Gastroesophageal sphincter (tissue), 4 donors: ENCODE results near the gene PPL. TPM values are rescaled to one million over a fixed set of nuclear protein-coding genes. Genes with fewer than 3 reads are reported as not detected.

ENCODE experiments used
- ATAC-seq: fragments of 150-250 bp; one replicate; pipeline ENCODE4 v1.9.1; 2016; ENCODE audit warnings: mild to moderate bottlenecking, moderate library complexity
- H3K27ac ChIP-seq, 4 donors: fragments of 200-600 bp; sonication (generic) in 3 of 4; 1 replicate in 3 of 4; 2 replicates in 1 of 4; pipeline ENCODE4 v1.5.1; 2016 to 2019
- H3K27me3 ChIP-seq: fragments of 200-600 bp; sonication (generic); one replicate; pipeline ENCODE4 v1.5.1; 2019
- H3K36me3 ChIP-seq, 2 donors: fragments of 200-600 bp; sonication (generic); one replicate each; pipeline ENCODE4 v1.5.1; 2019; ENCODE audit warnings: control low read depth in 1 of 2
- H3K4me1 ChIP-seq, 3 donors: fragments of 200-600 bp; sonication (generic); 1 replicate in 2 of 3; 2 replicates in 1 of 3; pipeline ENCODE4 v1.5.1; 2016 to 2019; ENCODE audit warnings: control low read depth in 2 of 3
- H3K4me3 ChIP-seq, 2 donors: fragments of 200-600 bp; sonication (generic); one replicate each; pipeline ENCODE4 v1.5.1; 2019; ENCODE audit warnings: mild to moderate bottlenecking in 1 of 2, moderate library complexity in 1 of 2
- H3K9me3 ChIP-seq, 3 donors: fragments of 200-600 bp; sonication (generic); one replicate each; pipeline ENCODE4 v1.5.1; 2017 to 2019; ENCODE audit warnings: control low read depth in 2 of 3
- EP300 ChIP-seq: sonication (generic); formaldehyde crosslinking; IDR thresholded peaks from one replicate; pipeline ENCODE4 v1.6.1; 2017; ENCODE audit warnings: antibody characterized with exemption, mild to moderate bottlenecking
- POLR2A ChIP-seq, 2 donors: fragments of 450-650 bp; IDR thresholded peaks; one replicate each; pipeline ENCODE4 v1.6.1; 2017; ENCODE audit warnings: antibody characterized with exemption in 2 of 2, mild to moderate bottlenecking in 2 of 2, moderate library complexity in 1 of 2
- POLR2AphosphoS5 ChIP-seq: sonication (generic); formaldehyde crosslinking; IDR thresholded peaks from one replicate; pipeline ENCODE4 v1.6.1; 2017; ENCODE audit warnings: antibody characterized with exemption
- WGBS, 2 donors: methylation state at CpG; one replicate each; pipeline ENCODE4 v1.1.5; 2018; ENCODE audit warnings: low coverage in 1 of 2; 5-methylcytosine and 5-hydroxymethylcytosine counted together
- total RNA-seq, 4 donors: library from RNA; depleted of rRNA; stranded (reverse); fragments of >200 nt; gene quantifications; one replicate each; pipeline ENCODE4 v1.1.0, GENCODE V29; 2016
- TF ChIP-seq, protein P1 (sequence below), 4 experiments: fragments of 200-600 bp in 2 of 4; fragments of 450-650 bp in 2 of 4; sonication (generic) in 1 of 4; IDR thresholded peaks; one replicate each; pipeline ENCODE4 v1.5.1; 2017 to 2019; ENCODE audit warnings: antibody characterized with exemption in 4 of 4, mild to moderate bottlenecking in 2 of 4, moderate library complexity in 2 of 4

PPL gene
- total RNA-seq, 4 donors from 2014 or later, result 53.7 to 82.5 (median 76.5) TPM

DNA sequence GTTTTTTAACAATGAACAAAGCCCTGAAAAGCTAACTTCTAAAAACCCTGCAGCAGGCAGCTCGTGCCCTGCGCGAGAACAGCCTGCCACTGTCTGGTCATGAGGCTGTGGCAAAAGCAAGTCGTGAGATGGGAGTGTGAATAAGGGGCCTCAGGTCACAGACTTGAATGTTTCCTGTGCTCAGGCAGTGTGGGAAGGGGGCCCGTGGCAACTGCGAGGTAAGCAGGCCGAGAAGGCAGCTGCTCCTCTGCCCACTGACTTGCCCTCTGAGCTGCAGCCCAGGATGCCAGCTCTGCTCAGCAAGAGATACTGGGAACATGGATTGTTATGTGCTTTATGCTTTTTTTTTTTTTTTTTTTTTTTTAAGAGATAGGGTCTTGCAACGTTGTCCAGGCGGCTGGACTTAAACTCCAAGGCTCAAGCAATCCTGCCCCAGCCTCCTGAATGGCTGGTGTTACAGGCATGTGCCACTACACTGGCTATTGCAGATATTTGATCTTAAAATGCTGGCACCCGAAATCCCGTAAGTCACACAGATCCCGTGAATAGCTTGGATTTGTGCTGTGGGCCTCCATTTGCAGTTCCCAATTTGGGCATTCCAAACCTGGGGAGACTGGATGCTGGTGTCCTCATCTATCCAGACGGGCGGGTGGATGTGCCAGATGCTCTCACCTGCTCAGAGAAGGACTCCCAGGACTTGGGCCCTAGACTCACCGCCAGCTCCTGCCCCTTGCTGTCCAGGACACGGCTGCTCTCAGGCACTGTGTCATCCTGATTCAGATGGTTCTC lies 45.7 kb downstream of the PPL start:
- no peak for ATAC-seq
- H3K4me1 ChIP-seq, result peaks cover 0 to 19% (median 3%) of the 10 kb centered on the region in 3 donors
- H3K27ac ChIP-seq, result no peak overlapping the region
- H3K9me3 ChIP-seq, result no peaks in the 10 kb centered on the region
- 85 to 96% methylated on average over 4 of the region's 16 CpGs for WGBS, 2 donors
- peaks cover 5% of the 10 kb centered on the region for H3K27me3 ChIP-seq
- no peak for TF ChIP-seq EP300
- H3K4me3 ChIP-seq, result no peak overlapping the region
- peaks cover 0 to 92% of the 10 kb centered on the region in 2 donors for H3K36me3 ChIP-seq

DNA sequence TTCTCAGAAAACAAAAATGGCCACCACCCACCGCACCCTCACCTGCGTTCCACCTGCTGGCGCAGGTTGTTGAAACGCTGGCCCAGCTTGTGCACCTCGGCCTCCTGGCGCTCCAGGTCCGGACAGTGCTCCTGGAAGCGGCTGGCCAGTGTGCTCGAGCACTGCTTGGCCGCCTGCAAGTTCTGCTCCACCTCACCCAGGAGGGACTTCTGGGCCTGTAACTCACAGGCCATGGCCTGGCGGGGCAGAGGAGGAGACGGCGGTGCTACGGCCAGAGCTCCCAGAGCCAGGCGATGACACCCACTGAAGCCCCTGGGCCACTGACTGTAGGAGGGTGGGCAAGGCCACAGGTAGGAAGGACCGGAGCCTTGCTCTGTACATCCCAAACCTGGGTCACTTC lies 46.3 kb downstream of the PPL start:
- H3K9me3 ChIP-seq, result no peaks in the 10 kb centered on the region
- H3K4me3 ChIP-seq, result no peak overlapping the region
- no peak for TF ChIP-seq POLR2A (IDR thresholded peaks at IDR 0.05)
- TF ChIP-seq, protein P1, sequence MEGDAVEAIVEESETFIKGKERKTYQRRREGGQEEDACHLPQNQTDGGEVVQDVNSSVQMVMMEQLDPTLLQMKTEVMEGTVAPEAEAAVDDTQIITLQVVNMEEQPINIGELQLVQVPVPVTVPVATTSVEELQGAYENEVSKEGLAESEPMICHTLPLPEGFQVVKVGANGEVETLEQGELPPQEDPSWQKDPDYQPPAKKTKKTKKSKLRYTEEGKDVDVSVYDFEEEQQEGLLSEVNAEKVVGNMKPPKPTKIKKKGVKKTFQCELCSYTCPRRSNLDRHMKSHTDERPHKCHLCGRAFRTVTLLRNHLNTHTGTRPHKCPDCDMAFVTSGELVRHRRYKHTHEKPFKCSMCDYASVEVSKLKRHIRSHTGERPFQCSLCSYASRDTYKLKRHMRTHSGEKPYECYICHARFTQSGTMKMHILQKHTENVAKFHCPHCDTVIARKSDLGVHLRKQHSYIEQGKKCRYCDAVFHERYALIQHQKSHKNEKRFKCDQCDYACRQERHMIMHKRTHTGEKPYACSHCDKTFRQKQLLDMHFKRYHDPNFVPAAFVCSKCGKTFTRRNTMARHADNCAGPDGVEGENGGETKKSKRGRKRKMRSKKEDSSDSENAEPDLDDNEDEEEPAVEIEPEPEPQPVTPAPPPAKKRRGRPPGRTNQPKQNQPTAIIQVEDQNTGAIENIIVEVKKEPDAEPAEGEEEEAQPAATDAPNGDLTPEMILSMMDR (IDR thresholded peaks at IDR 0.05), result no peak
- peaks cover 5% of the 10 kb centered on the region for H3K27me3 ChIP-seq
- WGBS, 2 donors, result 90% methylated on average over 2 of the region's 16 CpGs; no CpG with 5 or more reads in 1 of the 2 donors
- no peak overlapping the region for H3K27ac ChIP-seq
- H3K4me1 ChIP-seq, result peaks cover 0 to 19% (median 3%) of the 10 kb centered on the region in 3 donors
- peaks cover 0 to 92% of the 10 kb centered on the region in 2 donors for H3K36me3 ChIP-seq
- no peak for ATAC-seq

DNA sequence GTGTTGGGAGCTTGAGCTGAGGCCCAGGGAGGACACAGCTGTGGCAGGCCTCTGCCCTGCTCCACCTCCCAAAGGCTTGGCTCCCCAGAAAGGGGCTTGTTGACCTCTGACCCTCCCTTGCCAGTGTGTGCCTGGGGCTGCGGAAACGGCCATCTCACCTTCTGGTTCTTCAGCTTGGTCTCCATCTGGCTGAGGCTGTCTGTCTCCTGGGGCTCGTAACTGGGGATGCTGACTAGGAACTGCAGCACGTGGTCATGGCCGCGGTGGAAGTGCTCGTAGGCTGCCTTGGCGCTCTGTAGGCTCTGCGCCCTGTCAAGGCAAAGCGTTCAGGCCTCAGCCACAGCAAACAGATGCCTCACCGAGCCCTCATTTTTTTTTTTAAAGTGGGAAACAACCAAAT lies 46.9 kb downstream of the PPL start:
- ATAC-seq, result no peak
- Histone ChIP-seq H3K4me3 (no peak overlapping the region), H3K36me3 (peaks cover 0 to 93% of the 10 kb centered on the region in 2 donors), H3K27ac (no peak overlapping the region), H3K4me1 (peaks cover 0 to 19% (median 3%) of the 10 kb centered on the region in 3 donors), H3K27me3 (peaks cover 2% of the 10 kb centered on the region), H3K9me3 (no peaks in the 10 kb centered on the region)
- TF ChIP-seq EP300 (no peak), POLR2A (IDR thresholded peaks at IDR 0.05) (no peak), POLR2AphosphoS5 (no peak)
- TF ChIP-seq, protein P1 (IDR thresholded peaks at IDR 0.05), result no peak
- 0 to 71% methylated on average over 1 to 5 of the region's 11 CpGs for WGBS, 2 donors

DNA sequence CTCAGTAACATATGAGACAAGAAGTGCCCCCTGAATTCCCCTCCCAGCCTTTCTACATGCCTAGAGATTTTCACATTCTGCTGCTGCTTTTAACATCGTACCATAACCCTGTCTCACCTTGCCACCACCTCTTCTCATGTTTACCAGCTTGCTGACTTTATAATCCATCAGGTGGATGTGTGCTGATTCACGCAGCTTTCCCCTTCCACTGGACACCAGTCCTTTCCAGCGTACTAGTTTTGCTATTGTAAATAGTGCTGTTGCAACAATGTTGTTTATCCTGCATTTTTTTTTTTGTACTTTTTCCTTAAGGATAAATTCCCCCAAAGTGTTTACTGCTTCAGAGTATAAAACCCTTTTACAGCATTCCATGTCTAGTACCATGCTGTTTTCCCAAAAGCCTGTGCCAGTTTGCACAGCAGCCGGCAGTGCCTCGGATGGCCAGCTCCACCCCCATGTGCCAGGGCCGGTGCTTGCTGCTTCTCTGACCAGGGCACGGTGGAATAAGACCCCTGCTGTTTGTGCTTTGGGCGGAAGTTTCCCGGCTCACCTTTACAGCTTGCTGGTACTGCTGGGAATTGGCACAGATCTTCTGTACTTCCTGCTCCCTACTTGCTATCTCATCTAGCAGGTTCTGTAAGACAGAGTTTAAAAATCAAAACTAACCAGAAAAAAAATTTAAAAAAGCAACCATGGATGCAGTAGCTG lies 48.4 kb downstream of the PPL start:
- no peak for TF ChIP-seq POLR2A (IDR thresholded peaks at IDR 0.05)
- TF ChIP-seq, protein P1 (IDR thresholded peaks at IDR 0.05), result no peak
- TF ChIP-seq EP300, result no peak
- no peak for TF ChIP-seq POLR2AphosphoS5
- Histone ChIP-seq H3K4me3 (no peak overlapping the region), H3K4me1 (peaks cover 0 to 18% (median 3%) of the 10 kb centered on the region in 3 donors)

DNA sequence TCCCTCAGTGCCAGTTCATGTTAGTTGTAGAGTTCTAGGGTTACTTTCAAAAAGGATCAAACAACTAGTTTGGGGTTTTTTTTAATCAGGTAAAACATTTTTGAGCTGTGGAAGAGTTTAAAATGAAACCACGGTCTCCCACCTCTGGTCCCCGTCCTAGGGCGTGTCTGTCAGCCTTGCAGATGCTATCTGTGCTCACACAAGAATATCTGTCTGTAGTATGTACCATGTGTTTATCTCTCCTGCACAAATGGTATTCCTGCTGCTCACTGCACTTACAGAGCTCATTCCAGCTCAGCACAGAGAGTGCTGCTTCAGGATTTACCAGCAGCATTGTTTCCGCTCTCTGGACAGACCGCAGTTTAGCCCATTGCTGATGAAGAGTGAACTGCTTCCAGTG lies 50.8 kb downstream of the PPL start:
- Histone ChIP-seq H3K27ac (no peak overlapping the region), H3K4me1 (peaks cover 0 to 22% (median 0%) of the 10 kb centered on the region in 3 donors), H3K4me3 (no peak overlapping the region), H3K36me3 (peaks cover 0 to 96% of the 10 kb centered on the region in 2 donors), H3K9me3 (no peaks in the 10 kb centered on the region), H3K27me3 (no peaks in the 10 kb centered on the region)
- no peak for ATAC-seq
- TF ChIP-seq EP300, result no peak
- TF ChIP-seq POLR2A (IDR thresholded peaks at IDR 0.05), result no peak
- TF ChIP-seq, protein P1 (IDR thresholded peaks at IDR 0.05), result no peak
- no peak for TF ChIP-seq POLR2AphosphoS5
- 90 to 95% methylated on average over 5 of the region's 5 CpGs for WGBS, 2 donors

More for the DNA sequence above, 48.4 kb downstream of the PPL start:
- Histone ChIP-seq H3K36me3 (peaks cover 0 to 97% of the 10 kb centered on the region in 2 donors), H3K27me3 (no peaks in the 10 kb centered on the region), H3K9me3 (no peaks in the 10 kb centered on the region), H3K27ac (no peak overlapping the region)
- no peak for ATAC-seq
- 72 to 84% methylated on average over 3 to 9 of the region's 9 CpGs for WGBS, 2 donors
